GM10847 (cell line): ENCODE data around the gene CHSY3.

ENCODE experiments used
- POLR2A ChIP-seq: IDR thresholded peaks from 2 replicates; pipeline ENCODE4 v1.6.1; 2011; ENCODE audit not compliant: insufficient read length; ENCODE audit errors: extremely low read depth

The CHSY3 gene

DNA sequence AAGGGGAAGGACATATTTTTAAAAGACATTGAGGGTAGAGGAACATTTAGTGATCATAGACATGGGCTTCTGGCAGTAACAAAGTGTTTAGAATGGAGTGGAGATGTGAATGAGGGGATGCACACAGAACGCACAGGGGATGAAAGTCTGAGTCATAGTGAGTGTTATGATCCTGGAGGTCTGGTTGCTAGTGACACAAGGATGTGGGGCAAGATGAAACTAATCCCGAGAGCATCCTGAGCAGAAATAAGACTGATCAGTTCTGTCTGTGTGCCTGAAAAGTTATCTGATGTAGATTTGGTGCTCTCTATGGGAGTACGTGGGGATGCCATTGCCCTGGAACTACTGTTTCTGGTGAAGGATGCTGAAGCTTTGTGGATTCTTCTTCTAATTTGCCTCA, 141.1 kb downstream of the CHSY3 start:
- TF ChIP-seq POLR2A = no peak

DNA sequence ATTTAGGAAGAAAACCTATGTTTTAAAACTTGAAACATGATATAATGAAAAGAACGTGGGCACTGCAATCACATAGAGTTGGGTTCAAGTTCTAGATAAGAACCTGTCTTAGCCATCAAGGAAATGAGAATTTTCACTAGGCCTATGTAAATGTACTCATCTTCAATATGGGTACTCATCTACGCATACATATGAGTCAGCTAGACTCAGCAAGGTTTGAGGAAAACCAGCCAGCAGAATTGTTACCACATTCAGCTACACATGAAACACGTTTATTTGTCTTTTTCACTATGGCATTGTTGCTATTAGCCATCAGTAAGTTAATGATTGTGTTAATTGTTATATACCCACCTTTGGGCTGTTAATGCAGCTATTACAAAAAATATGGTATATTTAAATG, 146.3 kb downstream of the CHSY3 start:
- TF ChIP-seq POLR2A = no peak

DNA sequence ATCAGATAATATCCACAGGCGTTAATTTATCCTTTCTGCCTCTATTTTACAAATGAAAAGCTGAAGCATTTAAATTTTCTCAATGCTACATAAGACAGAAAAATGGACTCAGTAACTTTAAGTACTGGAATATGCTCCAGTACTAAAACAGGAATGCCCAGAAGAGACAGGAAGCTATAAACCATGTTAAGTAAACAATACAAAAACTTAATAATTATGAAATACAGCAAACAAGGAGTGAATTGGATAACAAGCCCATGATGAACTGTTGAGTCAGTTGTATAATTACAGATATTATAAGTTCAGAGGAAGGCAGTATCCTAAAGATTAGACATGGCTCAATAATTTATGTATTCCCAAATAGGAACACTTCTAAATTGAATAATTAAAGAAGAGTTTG, 148.5 kb downstream of the CHSY3 start:
- TF ChIP-seq POLR2A = no peak

DNA sequence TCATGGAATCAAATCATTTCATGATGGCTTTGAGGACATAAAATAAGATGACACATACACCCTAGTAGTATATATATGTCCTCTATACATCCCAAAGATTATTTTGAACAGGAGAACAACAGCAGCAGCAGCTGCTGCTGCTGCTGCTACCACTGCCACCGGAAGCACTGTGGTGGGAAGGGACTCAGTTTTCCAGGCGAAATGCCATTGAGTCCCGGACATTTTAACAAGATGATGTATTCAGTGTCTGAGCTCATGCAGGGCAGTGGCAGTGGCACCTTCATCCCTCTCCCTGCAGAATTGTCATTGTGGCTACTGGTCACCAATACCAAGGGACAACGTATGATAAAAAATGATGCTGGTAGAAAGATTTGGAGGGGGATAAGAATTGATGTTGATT, 151.3 kb downstream of the CHSY3 start:
- no peak for TF ChIP-seq POLR2A

- TF ChIP-seq POLR2A = no peak
Observed at GRCh38 chr5:130061746-130062145, 157.5 kb downstream of the CHSY3 start.

DNA sequence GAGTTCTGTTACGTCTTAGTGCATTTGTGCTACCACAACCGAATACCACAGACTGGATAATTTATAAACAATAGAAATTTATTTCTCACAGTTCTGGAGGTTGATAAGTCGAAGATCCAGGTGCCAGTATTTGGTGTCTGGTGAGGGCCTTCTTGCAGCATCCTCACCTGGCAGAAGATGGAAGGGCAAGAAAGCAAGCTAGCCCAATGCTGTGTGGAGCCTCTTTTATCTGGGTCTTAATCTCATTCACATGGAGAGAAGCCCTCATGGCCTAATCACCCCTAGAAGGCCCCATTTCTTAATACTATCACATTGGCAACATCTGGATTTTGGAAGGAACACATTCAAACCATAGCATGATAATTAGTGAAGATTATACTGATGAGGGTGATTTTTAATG, 159.3 kb downstream of the CHSY3 start:
- no peak for TF ChIP-seq POLR2A

GRCh38 chr5:130064484-130064883, 160.2 kb downstream of the CHSY3 start:
- no peak for TF ChIP-seq POLR2A

DNA sequence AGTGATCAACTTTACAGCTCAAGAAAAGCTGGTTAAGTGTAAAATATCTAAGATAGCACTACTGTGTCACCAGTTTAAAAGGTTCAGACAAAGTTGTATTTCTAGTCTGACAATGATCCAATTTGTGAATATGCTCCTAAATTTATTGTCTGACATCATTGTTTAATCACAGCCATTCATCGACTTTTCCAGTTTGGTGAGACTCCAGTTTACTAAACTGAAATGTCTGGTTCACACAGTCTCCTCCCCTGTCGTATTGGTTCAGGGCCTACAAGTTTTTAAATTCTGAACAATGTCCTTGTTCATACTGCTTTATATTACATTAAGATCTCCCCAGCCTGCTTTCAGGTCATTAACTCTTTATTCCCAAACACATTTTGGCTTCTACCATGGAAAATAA, 161.4 kb downstream of the CHSY3 start:
- no peak for TF ChIP-seq POLR2A

- no peak for TF ChIP-seq POLR2A
Observed at GRCh38 chr5:130066644-130067043, 162.4 kb downstream of the CHSY3 start.

- no peak for TF ChIP-seq POLR2A
Observed at GRCh38 chr5:130067364-130067763, 163.1 kb downstream of the CHSY3 start.

- no peak for TF ChIP-seq POLR2A
Observed at GRCh38 chr5:130068101-130068500, 163.8 kb downstream of the CHSY3 start.

GRCh38 chr5:130068988-130069387, 164.7 kb downstream of the CHSY3 start:
- no peak for TF ChIP-seq POLR2A

DNA sequence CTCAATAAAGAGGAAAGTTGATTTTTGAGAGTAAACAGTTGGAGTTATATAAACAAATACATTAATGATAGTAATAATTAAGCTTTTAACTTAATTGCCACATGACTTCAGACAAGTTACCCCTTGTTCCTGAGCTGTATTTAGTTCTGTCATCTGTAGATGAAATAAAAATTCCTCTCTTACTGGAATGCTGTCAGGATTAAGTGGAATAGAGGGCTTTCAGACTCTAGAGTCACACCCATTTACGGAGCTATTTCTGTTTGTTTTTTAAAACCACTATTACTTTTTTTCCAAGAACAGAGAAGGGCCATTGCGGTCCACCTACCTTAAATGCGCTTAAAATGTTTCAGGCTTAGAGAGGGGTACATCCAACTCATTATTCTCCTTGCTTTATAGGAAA, 170.6 kb downstream of the CHSY3 start:
- TF ChIP-seq POLR2A = no peak

DNA sequence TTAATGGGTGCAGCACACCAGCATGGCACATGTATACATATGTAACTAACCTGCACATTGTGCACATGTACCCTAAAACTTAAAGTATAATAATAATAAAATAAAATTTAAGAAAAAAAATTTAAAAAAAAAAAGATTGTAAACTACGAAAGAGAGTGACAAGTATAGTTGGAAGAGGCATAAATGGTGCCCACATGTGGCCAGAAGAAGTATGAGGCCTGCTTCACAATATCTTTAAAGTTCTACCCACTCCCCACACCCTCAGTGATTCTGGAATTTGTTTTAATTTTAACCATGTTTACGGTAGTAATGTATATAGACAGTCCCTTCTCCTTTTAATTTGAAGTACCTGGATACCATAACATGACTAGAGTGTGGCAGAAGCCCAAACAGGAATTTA, 172.7 kb downstream of the CHSY3 start:
- TF ChIP-seq POLR2A = no peak

DNA sequence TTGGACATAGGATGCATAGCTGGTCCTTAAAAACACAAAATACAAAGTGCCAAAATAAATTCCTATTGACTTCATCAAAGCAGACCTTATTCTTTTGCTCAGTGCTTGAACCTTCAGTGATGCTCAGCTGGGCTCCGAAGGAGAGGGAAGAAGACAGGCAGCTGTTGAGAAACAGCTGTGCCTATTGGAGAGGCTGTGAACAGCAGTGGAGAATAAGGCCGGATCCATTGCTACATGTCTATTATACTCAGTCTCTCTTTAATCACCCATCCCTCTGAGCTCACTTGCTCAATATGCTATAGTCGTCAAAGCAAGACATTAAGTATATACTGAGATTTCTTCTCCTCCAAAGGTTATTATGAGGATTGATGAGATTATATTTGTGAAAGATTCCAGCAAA, 174.4 kb downstream of the CHSY3 start:
- no peak for TF ChIP-seq POLR2A

- TF ChIP-seq POLR2A = no peak
Observed at GRCh38 chr5:130090569-130091270, 186.5 kb downstream of the CHSY3 start.

- no peak for TF ChIP-seq POLR2A
Observed at GRCh38 chr5:130092991-130093390, 188.7 kb downstream of the CHSY3 start.
